GM18502 (cell line): ENCODE data around the gene TDP1.
"Not testable (repeated sequence)": the region's sequence is repeated elsewhere in the genome, so short reads cannot be mapped to it uniquely, and the experiment has no call there.

ENCODE experiments used
- ATAC-seq: cut with Tn5 transposase; IDR thresholded peaks from one replicate; pipeline ENCODE4 v1.9.1; 2021; ENCODE audit warnings: mild to moderate bottlenecking; ENCODE audit not compliant: unreplicated experiment, poor library complexity

The TDP1 gene

DNA sequence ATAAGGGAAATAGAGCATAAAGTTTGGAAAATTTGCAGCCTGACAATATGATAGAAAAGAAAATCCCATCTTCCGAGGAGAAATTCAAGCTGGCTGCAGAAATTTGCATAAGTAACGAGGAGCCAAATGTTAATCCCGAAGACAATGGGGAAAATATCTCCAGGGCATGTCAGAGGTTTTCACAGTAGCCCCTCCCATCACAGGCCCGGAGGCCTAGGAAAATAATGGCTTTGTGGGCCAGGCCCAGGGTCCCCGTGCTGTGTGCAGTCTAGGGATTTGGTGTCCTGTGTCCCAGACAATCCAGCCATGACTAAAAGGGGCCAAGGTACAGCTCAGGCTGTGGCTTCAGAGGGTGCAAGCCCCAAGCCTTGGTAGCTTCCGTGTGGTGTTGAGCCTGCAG, 133.8 kb downstream of the TDP1 start:
- ATAC-seq: not testable (repeated sequence)

DNA sequence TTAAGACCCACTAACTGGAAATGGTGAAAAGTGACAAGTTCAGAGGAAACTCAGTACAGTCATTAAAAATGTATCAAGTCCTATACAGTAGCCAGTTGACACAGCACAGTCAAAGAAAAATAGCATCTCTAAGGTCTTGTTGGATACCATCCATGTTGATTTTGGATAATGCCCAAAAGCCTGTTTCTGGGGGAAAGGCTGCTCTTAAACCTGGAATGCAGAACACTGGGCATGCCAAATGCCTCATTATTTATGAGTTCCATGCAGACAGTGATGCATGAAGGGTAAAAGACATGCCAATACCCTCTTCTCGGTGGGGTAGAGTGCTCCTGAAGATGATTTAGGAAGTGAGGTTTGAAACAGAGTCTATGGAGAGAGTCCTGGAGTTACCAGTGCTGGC, 135.7 kb downstream of the TDP1 start:
- no peak for ATAC-seq

DNA sequence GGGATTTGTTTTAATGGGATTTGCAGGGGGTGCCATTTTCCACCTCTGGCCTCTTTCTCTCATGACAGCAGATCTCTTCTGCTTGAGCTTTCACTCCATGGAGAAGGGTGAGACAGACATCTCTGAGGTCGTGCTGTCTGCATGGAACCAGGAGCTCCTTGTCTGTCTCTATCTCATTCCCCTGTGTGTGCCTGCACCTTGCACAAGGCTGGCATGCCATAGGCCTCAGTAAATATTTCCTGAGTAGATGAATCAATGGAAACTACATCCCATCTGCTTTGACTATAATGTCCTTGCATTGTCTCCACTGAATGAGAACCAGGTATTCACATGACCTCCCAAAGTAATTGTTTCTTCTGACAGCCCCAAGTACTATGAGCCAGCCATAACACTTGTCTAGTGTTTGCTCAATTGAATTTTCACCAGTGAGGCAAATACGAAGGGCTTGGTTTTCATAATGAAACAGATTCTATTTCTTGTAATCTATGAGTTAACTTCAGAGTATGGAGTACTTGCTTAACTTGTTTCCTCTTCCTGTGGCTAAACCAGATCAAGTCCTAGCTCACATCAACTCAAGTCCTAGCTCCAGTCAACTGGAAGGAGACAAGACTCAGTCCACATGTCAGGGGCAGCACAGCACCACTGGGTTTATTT, 138.3 kb downstream of the TDP1 start:
- ATAC-seq: no peak
